SK-N-SH treated with all-trans-retinoic acid at 6 μM for 48 hours (cell line): ENCODE data around the gene AUTS2.

ENCODE experiments used
- ATAC-seq: fragments of 200-7000 bp; cut with Tn5 transposase; 3 replicates; pipeline ENCODE4 v1.9.1; 2020; ENCODE audit warnings: mild to moderate bottlenecking, moderate library complexity
- ARNTL ChIP-seq: fragments of 450-650 bp; formaldehyde crosslinking; IDR thresholded peaks from 2 replicates; pipeline ENCODE4 v1.5.0; 2020; ENCODE audit warnings: low read depth, mild to moderate bottlenecking, moderate library complexity, borderline replicate concordance
- BACH2 ChIP-seq: fragments of 250-450 bp; sonication (Bioruptor Pico); IDR thresholded peaks from 2 replicates; pipeline ENCODE4 v1.9.0; 2021; ENCODE audit warnings: mild to moderate bottlenecking, borderline replicate concordance
- CSDC2 ChIP-seq: fragments of 250-450 bp; sonication (Bioruptor Pico); IDR thresholded peaks from 2 replicates; pipeline ENCODE4 v1.5.0; 2020; ENCODE audit warnings: mild to moderate bottlenecking, moderate library complexity
- CSRNP3 ChIP-seq: fragments of 250-450 bp; sonication (Bioruptor Pico); IDR thresholded peaks from 2 replicates; pipeline ENCODE4 v1.5.1; 2021; ENCODE audit warnings: mild to moderate bottlenecking, moderate library complexity
- ESRRG ChIP-seq: fragments of 250-450 bp; sonication (Bioruptor Pico); IDR thresholded peaks from 2 replicates; pipeline ENCODE4 v1.6.1; 2021; ENCODE audit warnings: mild to moderate bottlenecking
- GLIS3 ChIP-seq: fragments of 250-450 bp; sonication (Bioruptor Pico); IDR thresholded peaks from 2 replicates; pipeline ENCODE4 v1.5.0; 2020; ENCODE audit warnings: mild to moderate bottlenecking, moderate library complexity
- ISL1 ChIP-seq: fragments of 250-450 bp; sonication (Bioruptor Pico); IDR thresholded peaks from 2 replicates; pipeline ENCODE4 v2.1.2; 2022; ENCODE audit warnings: mild to moderate bottlenecking, moderate library complexity
- OSR1 ChIP-seq: fragments of 250-450 bp; sonication (Bioruptor Pico); IDR thresholded peaks from 2 replicates; pipeline ENCODE4 v1.8.0; 2022; ENCODE audit warnings: moderate library complexity, mild to moderate bottlenecking, inconsistent platforms
- POU6F1 ChIP-seq: fragments of 250-450 bp; sonication (Bioruptor Pico); IDR thresholded peaks from 2 replicates; pipeline ENCODE4 v1.8.0; 2021; ENCODE audit warnings: low read depth, mild to moderate bottlenecking, moderate library complexity, borderline replicate concordance
- PPARA ChIP-seq: fragments of 250-450 bp; sonication (Bioruptor Pico); IDR thresholded peaks from 2 replicates; pipeline ENCODE4 v1.5.0; 2020; ENCODE audit warnings: mild to moderate bottlenecking, borderline replicate concordance
- RARB ChIP-seq: fragments of 250-450 bp; sonication (Bioruptor Pico); IDR thresholded peaks from 2 replicates; pipeline ENCODE4 v1.8.0; 2021; ENCODE audit warnings: mild to moderate bottlenecking, moderate library complexity
- TCF4 ChIP-seq: fragments of 250-450 bp; sonication (Bioruptor Pico); IDR thresholded peaks from 2 replicates; pipeline ENCODE4 v1.8.0; 2021; ENCODE audit warnings: mild to moderate bottlenecking, moderate library complexity, borderline replicate concordance
- TOX ChIP-seq: fragments of 250-450 bp; sonication (Bioruptor Pico); IDR thresholded peaks from 2 replicates; pipeline ENCODE4 v1.8.0; 2021; ENCODE audit warnings: mild to moderate bottlenecking, moderate library complexity, borderline replicate concordance
- ZC3H10 ChIP-seq: fragments of 250-450 bp; sonication (Bioruptor Pico); IDR thresholded peaks from 2 replicates; pipeline ENCODE4 v1.5.1; 2021; ENCODE audit warnings: mild to moderate bottlenecking, moderate library complexity
- ZFP3 ChIP-seq: fragments of 250-450 bp; sonication (Bioruptor Pico); IDR thresholded peaks from 2 replicates; pipeline ENCODE4 v1.5.0; 2020; ENCODE audit warnings: mild to moderate bottlenecking, moderate library complexity
- ZFP30 ChIP-seq: fragments of 450-650 bp; formaldehyde crosslinking; IDR thresholded peaks from 2 replicates; pipeline ENCODE4 v1.5.0; 2022; ENCODE audit warnings: mild to moderate bottlenecking, moderate library complexity
- ZNF565 ChIP-seq: fragments of 450-650 bp; formaldehyde crosslinking; conservative IDR thresholded peaks from 2 replicates; pipeline ENCODE4 v1.5.0; 2020; ENCODE audit warnings: low read depth, mild to moderate bottlenecking, moderate library complexity
- ZNF70 ChIP-seq: fragments of 450-650 bp; formaldehyde crosslinking; IDR thresholded peaks from 2 replicates; pipeline ENCODE4 v1.5.0; 2020; ENCODE audit warnings: mild to moderate bottlenecking, moderate library complexity
- ZNF8 ChIP-seq: fragments of 450-650 bp; formaldehyde crosslinking; IDR thresholded peaks from 2 replicates; pipeline ENCODE4 v1.5.0; 2020; ENCODE audit warnings: mild to moderate bottlenecking, moderate library complexity
- TF ChIP-seq, protein P1 (sequence below): fragments of 250-450 bp; sonication (Bioruptor Pico); IDR thresholded peaks from 2 replicates; pipeline ENCODE4 v1.5.0; 2020; ENCODE audit warnings: mild to moderate bottlenecking, moderate library complexity
- TF ChIP-seq, protein P2 (sequence below): fragments of 250-450 bp; sonication (Bioruptor Pico); IDR thresholded peaks from 2 replicates; pipeline ENCODE4 v1.8.0; 2020; ENCODE audit warnings: mild to moderate bottlenecking, moderate library complexity, borderline replicate concordance

AUTS2 gene

GRCh38 chr7:70782796-70783195 is 1184.5 kb downstream of the AUTS2 start:
- no peak for ATAC-seq
- TF ChIP-seq TOX (CRISPR knock-in tag), result no peak
- TF ChIP-seq, protein P1, sequence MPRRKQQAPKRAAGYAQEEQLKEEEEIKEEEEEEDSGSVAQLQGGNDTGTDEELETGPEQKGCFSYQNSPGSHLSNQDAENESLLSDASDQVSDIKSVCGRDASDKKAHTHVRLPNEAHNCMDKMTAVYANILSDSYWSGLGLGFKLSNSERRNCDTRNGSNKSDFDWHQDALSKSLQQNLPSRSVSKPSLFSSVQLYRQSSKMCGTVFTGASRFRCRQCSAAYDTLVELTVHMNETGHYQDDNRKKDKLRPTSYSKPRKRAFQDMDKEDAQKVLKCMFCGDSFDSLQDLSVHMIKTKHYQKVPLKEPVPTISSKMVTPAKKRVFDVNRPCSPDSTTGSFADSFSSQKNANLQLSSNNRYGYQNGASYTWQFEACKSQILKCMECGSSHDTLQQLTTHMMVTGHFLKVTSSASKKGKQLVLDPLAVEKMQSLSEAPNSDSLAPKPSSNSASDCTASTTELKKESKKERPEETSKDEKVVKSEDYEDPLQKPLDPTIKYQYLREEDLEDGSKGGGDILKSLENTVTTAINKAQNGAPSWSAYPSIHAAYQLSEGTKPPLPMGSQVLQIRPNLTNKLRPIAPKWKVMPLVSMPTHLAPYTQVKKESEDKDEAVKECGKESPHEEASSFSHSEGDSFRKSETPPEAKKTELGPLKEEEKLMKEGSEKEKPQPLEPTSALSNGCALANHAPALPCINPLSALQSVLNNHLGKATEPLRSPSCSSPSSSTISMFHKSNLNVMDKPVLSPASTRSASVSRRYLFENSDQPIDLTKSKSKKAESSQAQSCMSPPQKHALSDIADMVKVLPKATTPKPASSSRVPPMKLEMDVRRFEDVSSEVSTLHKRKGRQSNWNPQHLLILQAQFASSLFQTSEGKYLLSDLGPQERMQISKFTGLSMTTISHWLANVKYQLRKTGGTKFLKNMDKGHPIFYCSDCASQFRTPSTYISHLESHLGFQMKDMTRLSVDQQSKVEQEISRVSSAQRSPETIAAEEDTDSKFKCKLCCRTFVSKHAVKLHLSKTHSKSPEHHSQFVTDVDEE (CRISPR knock-in tag), result no peak
- no peak for TF ChIP-seq GLIS3
- no peak for TF ChIP-seq OSR1 (CRISPR knock-in tag)
- TF ChIP-seq TCF4 (CRISPR knock-in tag), result no peak
- TF ChIP-seq CSRNP3 (CRISPR knock-in tag), result no peak
- no peak for TF ChIP-seq ZNF8
- TF ChIP-seq ARNTL, result no peak
- TF ChIP-seq PPARA (CRISPR knock-in tag), result no peak
- no peak for TF ChIP-seq ZC3H10 (CRISPR knock-in tag)
- no peak for TF ChIP-seq ESRRG (CRISPR knock-in tag)
- no peak for TF ChIP-seq ZFP30
- TF ChIP-seq BACH2 (CRISPR knock-in tag), result no peak
- TF ChIP-seq ZFP3, result no peak
- no peak for TF ChIP-seq ISL1 (CRISPR knock-in tag)

DNA sequence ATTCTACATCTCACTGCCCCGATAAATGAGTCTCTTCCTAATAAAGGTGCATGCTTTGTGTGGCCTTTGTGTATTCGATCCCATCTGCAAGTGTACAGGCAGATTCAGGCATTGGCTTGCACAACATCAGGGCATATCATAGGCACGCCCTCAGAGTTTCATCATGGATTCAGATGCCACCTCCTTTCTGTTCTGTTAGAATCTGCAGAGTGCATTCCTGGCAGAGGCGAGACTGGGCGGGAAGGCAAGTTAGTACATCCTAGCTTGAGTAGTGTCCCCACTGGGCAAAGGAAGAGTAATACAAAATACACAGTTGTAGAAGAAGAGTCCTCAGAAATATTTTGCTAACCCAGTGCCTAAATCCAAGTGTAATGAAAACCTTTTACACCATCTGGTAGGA is 1187.2 kb downstream of the AUTS2 start:
- TF ChIP-seq ZFP30 (no peak), ESRRG (CRISPR knock-in tag) (no peak), PPARA (CRISPR knock-in tag) (no peak), RARB (no peak)
- TF ChIP-seq, all 23 proteins: peak for 0
- ATAC-seq, result no peak

- TF ChIP-seq CSRNP3 (CRISPR knock-in tag) (no peak), POU6F1 (CRISPR knock-in tag) (no peak), TOX (CRISPR knock-in tag) (no peak), ZFP3 (no peak), RARB (no peak), ARNTL (no peak), ZNF565 (no peak), TCF4 (CRISPR knock-in tag) (no peak), CSDC2 (no peak), ISL1 (CRISPR knock-in tag) (no peak), GLIS3 (no peak), ZNF70 (CRISPR knock-in tag) (no peak), ZNF8 (no peak), OSR1 (CRISPR knock-in tag) (no peak), ZC3H10 (CRISPR knock-in tag) (no peak), ZFP30 (no peak), BACH2 (CRISPR knock-in tag) (no peak)
- TF ChIP-seq, protein P2, sequence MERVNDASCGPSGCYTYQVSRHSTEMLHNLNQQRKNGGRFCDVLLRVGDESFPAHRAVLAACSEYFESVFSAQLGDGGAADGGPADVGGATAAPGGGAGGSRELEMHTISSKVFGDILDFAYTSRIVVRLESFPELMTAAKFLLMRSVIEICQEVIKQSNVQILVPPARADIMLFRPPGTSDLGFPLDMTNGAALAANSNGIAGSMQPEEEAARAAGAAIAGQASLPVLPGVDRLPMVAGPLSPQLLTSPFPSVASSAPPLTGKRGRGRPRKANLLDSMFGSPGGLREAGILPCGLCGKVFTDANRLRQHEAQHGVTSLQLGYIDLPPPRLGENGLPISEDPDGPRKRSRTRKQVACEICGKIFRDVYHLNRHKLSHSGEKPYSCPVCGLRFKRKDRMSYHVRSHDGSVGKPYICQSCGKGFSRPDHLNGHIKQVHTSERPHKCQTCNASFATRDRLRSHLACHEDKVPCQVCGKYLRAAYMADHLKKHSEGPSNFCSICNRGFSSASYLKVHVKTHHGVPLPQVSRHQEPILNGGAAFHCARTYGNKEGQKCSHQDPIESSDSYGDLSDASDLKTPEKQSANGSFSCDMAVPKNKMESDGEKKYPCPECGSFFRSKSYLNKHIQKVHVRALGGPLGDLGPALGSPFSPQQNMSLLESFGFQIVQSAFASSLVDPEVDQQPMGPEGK (CRISPR knock-in tag), result no peak
- TF ChIP-seq, protein P1 (CRISPR knock-in tag), result no peak
- no peak for ATAC-seq
These were observed 1187.8 kb downstream of the AUTS2 start for GRCh38 chr7:70786076-70786475.
